Skeletal muscle tissue (tissue), 4 donors: ENCODE results near the gene BCL2L11. TPM values are rescaled to one million over a fixed set of nuclear protein-coding genes. Genes with fewer than 3 reads are reported as not detected.
A peak's percentile ranks its signal among the peaks of the same experiment; 100 is the strongest.
"Not testable (repeated sequence)": the region's sequence is repeated elsewhere in the genome, so short reads cannot be mapped to it uniquely, and the experiment has no call there.

Source experiments
- H3K27ac ChIP-seq: one replicate; pipeline ENCODE4 v1.7.0; 2013; ENCODE audit warnings: mild to moderate bottlenecking, low read depth, low read length, inconsistent platforms
- H3K27me3 ChIP-seq, 3 donors: one replicate each; pipeline ENCODE4 v1.7.0; 2013; ENCODE audit warnings: low read length in 3 of 3; ENCODE audit not compliant: control insufficient read depth in 3 of 3, insufficient read depth in 3 of 3
- H3K36me3 ChIP-seq, 3 donors: one replicate each; pipeline ENCODE4 v1.7.0; 2013; ENCODE audit warnings: low read length in 3 of 3; ENCODE audit not compliant: control insufficient read depth in 3 of 3, insufficient read depth in 3 of 3
- H3K4me1 ChIP-seq, 3 donors: one replicate each; pipeline ENCODE4 v1.7.0; 2013; ENCODE audit warnings: low read length in 3 of 3, mild to moderate bottlenecking in 3 of 3; ENCODE audit not compliant: control insufficient read depth in 3 of 3, insufficient read depth in 3 of 3
- H3K4me3 ChIP-seq, 3 donors: one replicate each; pipeline ENCODE4 v1.7.0; 2013; ENCODE audit warnings: low read length in 3 of 3
- H3K9ac ChIP-seq, 3 donors: one replicate each; pipeline ENCODE4 v1.7.0; 2013; ENCODE audit warnings: low read length in 3 of 3, mild to moderate bottlenecking in 3 of 3, moderate library complexity in 2 of 3, low read depth in 1 of 3
- H3K9me3 ChIP-seq, 3 donors: one replicate each; pipeline ENCODE4 v1.7.0; 2013; ENCODE audit warnings: low read length in 3 of 3; ENCODE audit not compliant: control insufficient read depth in 3 of 3
- total RNA-seq: library from RNA; depleted of rRNA; stranded (reverse); fragments of >200 nt; gene quantifications from one replicate; pipeline ENCODE4 v1.2.3, GENCODE V29; 2014
- donor health status: Osteomylitis.

The BCL2L11 gene, protein sequence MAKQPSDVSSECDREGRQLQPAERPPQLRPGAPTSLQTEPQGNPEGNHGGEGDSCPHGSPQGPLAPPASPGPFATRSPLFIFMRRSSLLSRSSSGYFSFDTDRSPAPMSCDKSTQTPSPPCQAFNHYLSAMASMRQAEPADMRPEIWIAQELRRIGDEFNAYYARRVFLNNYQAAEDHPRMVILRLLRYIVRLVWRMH
- total RNA-seq, result 6.3 TPM

DNA sequence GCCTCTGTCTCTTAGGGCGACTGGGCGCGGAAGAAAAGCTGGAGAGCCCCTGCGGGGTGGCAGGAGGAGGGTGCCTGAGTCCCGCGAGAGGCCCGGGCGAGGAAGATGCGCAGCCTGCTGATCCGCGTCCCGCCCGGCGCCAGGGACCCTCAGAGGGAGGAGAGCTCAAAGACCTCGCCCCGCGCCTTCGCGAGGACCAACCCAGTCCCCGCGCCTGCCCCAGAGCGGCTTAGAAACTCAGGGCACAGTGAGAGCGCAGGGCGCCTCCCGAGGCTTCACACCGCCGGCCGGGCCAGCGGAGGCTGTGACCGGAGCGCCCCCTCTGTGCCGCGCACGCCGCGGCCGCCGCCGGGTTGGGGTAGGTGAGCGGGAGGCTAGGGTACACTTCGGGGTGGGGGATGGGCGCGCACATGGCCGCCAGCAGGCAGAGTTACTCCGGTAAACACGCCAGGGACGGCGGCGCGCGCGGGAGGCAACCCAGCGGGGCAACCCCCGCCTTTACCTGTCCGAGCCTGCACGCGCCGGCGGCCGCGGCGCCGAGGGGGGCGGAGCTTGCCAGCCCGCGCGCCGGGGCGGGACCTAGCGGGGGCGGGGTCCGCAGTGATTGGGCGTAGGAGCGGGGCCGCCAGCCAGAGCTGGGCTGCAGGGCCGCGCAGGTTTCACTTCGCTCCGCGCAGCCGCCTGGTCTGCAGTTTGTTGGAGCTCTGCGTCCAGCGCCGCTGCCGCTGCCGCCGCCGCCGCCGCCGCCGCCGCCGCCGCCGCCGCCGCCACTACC, at the start of gene BCL2L11:
Gene BCL2L11, plus strand, starts transcription at position 662 of the 775 bp plus-strand sequence. CDS start 2,832 bp downstream, outside the sequence.
- Histone ChIP-seq H3K27me3 (peaks cover 0 to 19% (median 4%) of the 10 kb centered on the region in 3 donors), H3K4me1 (peaks cover 28 to 42% (median 36%) of the 10 kb centered on the region in 3 donors), H3K9ac (peak within 1 kb of the TSS; percentile 90 to 98 (median 90)), H3K36me3 (peaks cover 5 to 15% (median 11%) of the 10 kb centered on the region in 3 donors), H3K4me3 (peak within 1 kb of the TSS; percentile 80 to 96 (median 86)), H3K27ac (peak within 1 kb of the TSS; percentile 88), H3K9me3 (no peaks in the 10 kb centered on the region)

DNA sequence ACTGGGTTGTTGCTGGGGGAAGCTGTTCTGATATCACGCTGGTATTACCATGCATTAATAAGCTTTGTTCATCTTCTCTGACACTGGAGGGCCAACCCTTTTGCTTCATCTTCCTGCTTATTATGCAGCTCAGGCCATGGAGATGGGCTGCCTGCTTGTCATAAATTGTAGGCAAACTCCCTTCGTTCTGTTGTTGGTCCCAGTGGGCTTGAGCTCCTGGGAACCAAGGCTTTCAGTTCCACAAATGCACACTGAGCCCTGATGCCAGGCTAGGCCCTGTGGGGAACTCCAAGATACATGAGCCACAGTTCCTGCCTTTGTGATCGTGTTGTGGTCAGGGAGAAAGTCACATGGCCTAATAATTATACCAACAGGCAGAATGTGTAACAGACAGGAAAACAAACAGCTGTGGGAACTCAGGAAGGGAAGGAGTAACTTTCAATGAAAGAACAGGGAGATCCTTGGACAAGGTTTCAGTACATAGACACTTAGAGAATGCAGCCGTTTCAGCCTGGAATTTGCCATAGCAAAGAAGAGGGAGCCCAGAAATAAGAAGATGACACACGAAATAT, 49.0 kb upstream of the BCL2L11 start:
- H3K27me3 ChIP-seq, result no peaks in the 10 kb centered on the region
- no peaks in the 10 kb centered on the region for H3K36me3 ChIP-seq
- no peak overlapping the region for H3K9ac ChIP-seq
- peaks cover 0 to 4% (median 3%) of the 10 kb centered on the region in 3 donors for H3K9me3 ChIP-seq
- H3K4me1 ChIP-seq, result peaks cover 5 to 8% (median 8%) of the 10 kb centered on the region in 3 donors
- no peak overlapping the region for H3K4me3 ChIP-seq
- peak overlapping the region; percentile 10 for H3K27ac ChIP-seq

DNA sequence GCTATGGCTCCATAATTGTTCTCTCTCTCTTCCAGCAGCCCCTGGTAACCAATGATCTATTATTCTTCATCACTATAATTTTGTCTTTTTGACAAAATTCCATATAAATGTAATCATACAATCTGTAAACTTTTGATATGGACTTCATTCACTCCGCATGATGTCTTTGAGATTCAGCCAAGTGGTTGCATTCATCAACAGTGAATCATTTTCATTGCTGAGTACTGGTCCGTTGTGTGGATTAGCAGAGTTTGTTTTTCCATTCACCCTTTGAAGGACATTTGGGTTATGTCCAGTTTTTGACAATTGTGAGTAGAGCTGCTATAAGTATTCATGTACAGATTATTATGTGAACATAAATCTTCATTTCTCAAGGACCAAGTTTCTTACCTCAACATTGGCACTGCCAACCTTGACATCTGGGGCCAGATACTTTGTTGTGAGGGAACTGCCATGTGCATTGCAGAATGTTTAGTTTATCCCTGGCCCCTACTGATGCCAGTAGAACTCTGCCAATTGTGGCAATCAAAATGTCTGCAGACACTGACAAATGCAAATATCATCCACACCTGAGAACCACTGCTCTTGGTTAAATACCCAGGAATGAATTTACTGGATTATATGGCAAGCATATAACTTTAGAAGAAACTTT, 48.4 kb upstream of the BCL2L11 start:
- Histone ChIP-seq H3K9ac (no peak overlapping the region), H3K27ac (peak overlapping the region; percentile 10)

DNA sequence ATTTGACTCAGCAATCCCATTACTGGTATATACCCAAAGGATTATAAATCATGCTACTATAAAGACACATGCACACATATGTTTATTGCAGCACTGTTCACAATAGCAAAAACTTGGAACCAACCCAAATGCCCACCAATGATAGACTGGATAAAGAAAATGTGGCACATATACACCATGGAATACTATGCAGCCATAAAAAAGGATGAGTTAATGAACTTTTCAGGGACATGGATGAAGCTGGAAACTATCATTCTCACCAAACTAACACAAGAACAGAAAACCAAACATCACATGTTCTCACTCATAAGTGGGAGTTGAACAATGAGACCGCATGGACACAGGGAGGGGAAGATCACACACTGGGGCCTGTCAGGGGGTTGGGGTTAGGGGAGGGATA, 38.1 kb upstream of the BCL2L11 start:
- not testable (repeated sequence) for H3K36me3 ChIP-seq, H3K4me1 ChIP-seq, H3K9ac ChIP-seq, H3K9me3 ChIP-seq, H3K4me3 ChIP-seq, H3K27ac ChIP-seq, H3K27me3 ChIP-seq

More for the DNA sequence above, 48.4 kb upstream of the BCL2L11 start:
- Histone ChIP-seq H3K4me1 (peaks cover 5 to 8% (median 8%) of the 10 kb centered on the region in 3 donors), H3K27me3 (no peaks in the 10 kb centered on the region), H3K36me3 (no peaks in the 10 kb centered on the region), H3K9me3 (peaks cover 0 to 4% (median 3%) of the 10 kb centered on the region in 3 donors), H3K4me3 (no peak overlapping the region)

DNA sequence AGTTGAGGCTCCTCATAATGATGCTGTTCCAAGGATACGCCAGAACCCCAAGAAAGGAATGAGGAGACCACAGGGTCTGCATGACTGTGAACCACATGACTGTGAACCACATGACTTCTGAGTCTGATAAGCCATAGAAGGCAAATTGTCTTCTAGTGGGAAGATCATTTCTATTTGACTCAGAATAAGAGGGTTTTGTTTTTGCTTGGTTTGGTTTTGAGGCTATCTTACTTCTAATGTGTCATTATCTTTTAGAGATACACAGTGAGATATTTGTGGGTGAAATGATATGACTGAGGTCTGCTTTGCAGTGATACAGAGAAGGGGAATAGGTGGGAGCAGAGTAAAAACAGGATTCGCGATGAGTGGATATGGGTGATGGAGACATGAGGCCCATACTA, 28.9 kb upstream of the BCL2L11 start:
- peaks cover 0 to 3% (median 0%) of the 10 kb centered on the region in 3 donors for H3K27me3 ChIP-seq
- no peaks in the 10 kb centered on the region for H3K4me1 ChIP-seq
- no peak overlapping the region for H3K27ac ChIP-seq
- no peaks in the 10 kb centered on the region for H3K36me3 ChIP-seq
- no peak overlapping the region for H3K4me3 ChIP-seq
- H3K9me3 ChIP-seq, result no peaks in the 10 kb centered on the region
- no peak overlapping the region for H3K9ac ChIP-seq

DNA sequence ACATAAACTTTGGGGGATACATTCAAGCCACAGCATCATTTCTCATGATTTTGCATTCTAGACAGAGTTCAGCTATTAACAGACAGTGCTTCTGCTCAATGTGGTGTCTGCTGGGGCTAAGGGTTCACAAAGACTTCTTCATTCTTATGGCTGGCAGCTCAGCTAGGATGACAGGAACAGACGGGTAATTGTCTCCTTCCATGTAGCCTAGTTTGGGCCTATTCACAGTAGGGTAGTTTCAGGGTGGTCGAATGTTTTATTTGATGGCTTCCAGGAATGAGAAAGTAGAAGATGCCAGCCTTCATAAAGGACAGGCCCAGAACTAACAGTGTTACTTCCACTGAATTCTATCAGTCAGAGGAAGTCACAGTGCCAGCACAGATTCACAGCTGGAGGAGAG, 26.0 kb upstream of the BCL2L11 start:
- Histone ChIP-seq H3K36me3 (no peaks in the 10 kb centered on the region), H3K27ac (no peak overlapping the region), H3K9ac (no peak overlapping the region), H3K9me3 (no peaks in the 10 kb centered on the region), H3K4me1 (no peaks in the 10 kb centered on the region), H3K4me3 (no peak overlapping the region), H3K27me3 (peaks cover 0 to 3% (median 0%) of the 10 kb centered on the region in 3 donors)

DNA sequence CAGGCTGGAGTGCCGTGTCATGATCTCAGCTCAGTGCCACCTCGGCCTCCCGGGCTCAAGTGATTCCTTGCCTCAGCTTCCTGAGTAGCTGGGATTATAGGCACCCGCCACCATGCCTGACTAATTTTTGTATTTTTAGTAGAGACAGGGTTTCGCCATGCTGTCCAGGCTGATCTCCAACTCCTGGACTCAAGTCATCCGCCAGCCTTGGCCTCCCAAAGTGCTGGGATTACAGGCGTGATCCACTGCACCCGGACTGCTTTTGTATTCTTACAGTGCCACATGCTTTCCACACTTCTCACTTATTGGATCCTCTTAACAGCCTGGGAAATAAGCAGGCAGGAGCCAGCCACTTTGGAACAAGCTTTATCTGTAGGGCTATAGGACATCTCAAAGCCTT, 25.3 kb upstream of the BCL2L11 start:
- H3K9ac ChIP-seq, result no peak overlapping the region

DNA sequence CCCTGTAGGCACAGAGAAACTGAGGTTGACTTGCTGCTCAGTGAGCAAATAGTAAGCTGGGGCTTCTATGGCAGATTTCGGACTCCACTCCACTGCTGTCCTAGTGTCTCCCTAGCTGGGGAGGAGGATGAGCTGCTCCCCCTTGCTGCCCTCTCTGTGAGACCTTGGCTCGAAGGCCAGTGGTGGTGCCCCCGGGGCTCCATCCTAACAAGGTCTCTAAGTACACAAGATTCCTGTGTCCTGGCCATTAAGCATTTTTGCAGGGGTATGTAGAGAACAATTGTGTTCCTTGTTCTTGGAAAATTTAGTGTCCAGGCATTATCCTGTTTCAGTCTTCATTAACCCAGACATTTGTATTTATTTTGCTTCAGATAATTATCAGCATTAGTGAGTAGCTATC, 21.3 kb upstream of the BCL2L11 start:
- Histone ChIP-seq H3K36me3 (no peaks in the 10 kb centered on the region), H3K9me3 (no peaks in the 10 kb centered on the region), H3K9ac (no peak overlapping the region), H3K4me3 (no peak overlapping the region), H3K27ac (no peak overlapping the region), H3K4me1 (no peaks in the 10 kb centered on the region), H3K27me3 (no peaks in the 10 kb centered on the region)

More for the DNA sequence above, 25.3 kb upstream of the BCL2L11 start:
- H3K27ac ChIP-seq, result no peak overlapping the region
- H3K4me3 ChIP-seq, result no peak overlapping the region
- no peaks in the 10 kb centered on the region for H3K36me3 ChIP-seq
- no peaks in the 10 kb centered on the region for H3K4me1 ChIP-seq
- H3K9me3 ChIP-seq, result no peaks in the 10 kb centered on the region
- H3K27me3 ChIP-seq, result peaks cover 0 to 1% (median 0%) of the 10 kb centered on the region in 3 donors

DNA sequence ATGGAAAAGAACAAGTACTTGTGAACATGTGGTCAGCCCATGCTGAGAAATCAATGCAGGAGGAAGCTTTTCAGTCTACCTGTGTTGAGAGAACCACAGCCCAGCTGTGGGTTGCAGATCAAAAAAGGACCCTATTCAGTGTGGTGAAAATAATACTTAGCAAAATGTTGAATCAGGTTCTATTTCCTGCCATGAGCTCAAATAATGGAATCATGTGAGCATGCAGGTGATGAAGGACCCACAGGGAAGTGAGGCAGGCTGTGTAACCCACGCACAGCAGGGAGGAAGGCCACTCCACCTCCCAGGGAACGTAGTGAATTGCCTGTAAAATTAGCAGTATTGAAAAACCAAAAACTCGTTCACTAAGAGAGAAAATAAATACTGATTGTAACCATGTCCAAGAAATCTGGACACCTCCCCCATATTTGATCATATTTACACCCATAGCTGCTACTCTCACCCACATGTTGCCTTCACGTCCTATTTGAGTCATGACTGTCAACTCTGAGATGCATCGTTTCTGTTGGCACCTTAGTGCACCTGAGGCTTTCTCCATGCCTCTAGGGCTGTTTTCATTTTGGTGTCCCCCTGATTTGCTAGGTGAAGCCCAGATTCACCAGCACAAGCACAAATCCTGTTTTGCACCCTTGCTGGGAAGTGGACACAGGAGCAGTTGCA, 20.5 kb upstream of the BCL2L11 start:
- Histone ChIP-seq H3K9ac (no peak overlapping the region), H3K9me3 (no peaks in the 10 kb centered on the region), H3K27me3 (no peaks in the 10 kb centered on the region), H3K4me3 (no peak overlapping the region), H3K4me1 (no peaks in the 10 kb centered on the region), H3K27ac (no peak overlapping the region), H3K36me3 (no peaks in the 10 kb centered on the region)
